ENCODE results near the gene ESAM. TPM values are rescaled to one million over a fixed set of nuclear protein-coding genes. Genes with fewer than 3 reads are reported as not detected.

ESAM gene
- total RNA-seq, 2 experiments from 2014 or later, result 0.39 to 0.53 TPM

Other genes starting within 250 kb of the ESAM start
- not detected for gene OR8B12, start 218.6 kb downstream of the ESAM start, total RNA-seq
- gene OR8A1, start 192.3 kb downstream of the ESAM start, total RNA-seq, result not detected
- gene PANX3, start 150.9 kb downstream of the ESAM start, total RNA-seq, result not detected
- gene TBRG1, start 139.4 kb downstream of the ESAM start, total RNA-seq, result 10 to 100 TPM; 29.6 to 40.6 TPM
- gene SIAE, start 88.6 kb downstream of the ESAM start, total RNA-seq, result 10 to 100 TPM in 1 of 2 experiments, 1 to 10 TPM in 1; 9.4 to 12.2 TPM
- 1 to 10 TPM; 3.9 to 4.7 TPM for gene SPA17, start 88.4 kb downstream of the ESAM start, total RNA-seq
- gene NRGN, start 22.3 kb downstream of the ESAM start, total RNA-seq, result 10 to 100 TPM; 13.5 to 18.1 TPM
- not detected for gene VSIG2, start 10.0 kb downstream of the ESAM start, total RNA-seq
- gene MSANTD2, start 38.1 kb upstream of the ESAM start, total RNA-seq, result 1 to 10 TPM; 6.9 to 8.6 TPM
- gene ROBO3, start 103.1 kb upstream of the ESAM start, total RNA-seq, result 10 to 100 TPM; 21.9 to 26.1 TPM
- gene ROBO4, start 135.6 kb upstream of the ESAM start, total RNA-seq, result not detected
- gene HEPN1, start 157.0 kb upstream of the ESAM start, total RNA-seq, result not detected
- gene HEPACAM, start 173.8 kb upstream of the ESAM start, total RNA-seq, result not detected
- 1 to 10 TPM; 5.6 to 6.7 TPM for gene CCDC15, start 191.9 kb upstream of the ESAM start, total RNA-seq

All from activated CD4-positive, alpha-beta T cell treated with anti-CD3 and anti-CD28 coated beads for 36 hours (primary cell).